OCI-M1 (cell line): ENCODE measurements around the gene DMKN.

ENCODE experiments used
- DNase-seq: peaks from one replicate; lab custom pipeline; 2025; lab: John Stamatoyannopoulos, UW

The DMKN gene

GRCh38 chr19:35549879-35550523 is 36.6 kb upstream of the DMKN start:
- no peak for DNase-seq

GRCh38 chr19:35549174-35549788 is 35.8 kb upstream of the DMKN start:
- peak; percentile 84 for DNase-seq

GRCh38 chr19:35546532-35546931 is 33.1 kb upstream of the DMKN start:
- DNase-seq: no peak

DNA sequence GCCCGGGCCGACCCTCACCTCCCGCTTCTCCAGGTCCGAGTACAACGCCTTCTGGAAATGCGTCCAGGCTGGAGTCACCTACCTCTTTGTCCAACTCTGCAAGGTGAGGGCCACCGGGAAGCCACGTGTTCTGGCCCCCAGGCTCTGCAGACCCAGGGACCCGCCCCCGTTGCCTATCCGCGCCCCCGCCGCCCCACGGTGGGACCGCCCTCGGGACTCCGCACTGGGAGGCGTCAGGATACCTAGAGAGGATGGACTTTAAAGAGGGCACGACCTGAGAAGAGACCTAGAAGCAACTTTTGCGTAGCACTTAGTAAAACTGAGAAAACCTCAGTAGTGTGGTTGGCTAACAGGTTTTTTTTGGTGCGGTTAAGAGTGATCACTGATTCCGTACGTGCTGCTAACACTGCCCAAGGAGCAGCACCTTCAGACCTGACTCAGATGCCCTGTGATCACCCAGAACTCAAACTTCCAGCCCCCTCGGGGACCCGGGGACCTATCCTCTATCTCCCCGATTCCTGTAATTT is 32.5 kb upstream of the DMKN start:
- peak; percentile 59 for DNase-seq

- peak; percentile 97 for DNase-seq
Measured at GRCh38 chr19:35545001-35545854, 31.8 kb upstream of the DMKN start, which contains the start of gene TMEM147. TMEM147 (plus strand) TSS chr19:35545626; CDS start chr19:35545740, 114 bp downstream.

DNA sequence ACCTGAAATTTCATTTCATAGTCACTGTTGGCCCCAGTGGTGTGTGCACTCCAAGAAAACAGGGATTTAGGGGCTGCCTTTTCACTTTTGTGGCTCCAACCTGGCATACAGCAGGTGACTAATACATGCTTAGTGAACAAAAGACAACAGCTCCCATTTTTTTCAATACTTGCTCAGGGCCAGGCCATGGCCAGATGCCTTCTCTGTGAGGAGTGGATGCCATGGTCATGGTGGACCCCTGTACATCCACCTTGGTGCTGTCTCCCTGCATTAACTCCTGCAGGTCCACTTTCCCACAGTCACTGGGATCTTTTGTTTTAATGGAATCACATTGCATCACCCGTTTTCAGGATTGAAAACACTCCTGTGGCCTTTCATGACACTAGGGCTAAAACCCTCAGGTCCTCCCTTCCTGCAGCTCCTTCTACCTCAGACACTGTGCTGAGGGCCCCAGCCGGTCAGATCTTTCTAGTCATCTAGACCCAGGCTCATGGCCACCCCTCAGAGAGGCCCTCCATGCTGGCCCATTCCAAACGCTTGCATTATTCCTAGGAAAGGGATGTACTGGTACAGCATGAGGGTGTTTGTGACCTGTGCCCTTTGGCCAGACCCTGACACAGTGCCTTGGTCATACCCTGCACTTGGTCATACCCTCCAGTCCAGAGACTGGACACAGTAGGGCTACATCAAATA is 30.8 kb upstream of the DMKN start:
- DNase-seq: peak; percentile 19

GRCh38 chr19:35543280-35544109 is 30.0 kb upstream of the DMKN start:
- DNase-seq: no peak

DNA sequence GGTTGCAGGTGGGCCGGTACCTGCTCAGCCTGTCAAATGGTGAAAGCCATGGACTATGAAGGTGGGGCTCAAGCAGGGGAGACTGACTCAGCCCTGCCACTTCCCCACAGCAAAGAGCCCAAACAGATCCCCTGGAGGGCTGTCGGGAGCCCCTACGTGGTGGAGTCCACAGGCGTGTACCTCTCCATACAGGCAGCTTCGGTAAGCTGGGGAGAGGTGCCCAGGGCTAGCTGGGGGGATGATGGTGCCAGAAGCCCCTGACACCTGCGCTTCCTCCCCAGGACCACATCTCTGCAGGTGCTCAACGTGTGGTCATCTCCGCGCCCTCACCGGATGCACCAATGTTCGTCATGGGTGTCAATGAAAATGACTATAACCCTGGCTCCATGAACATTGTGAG is 28.8 kb upstream of the DMKN start:
- DNase-seq: no peak

- no peak for DNase-seq
Measured at GRCh38 chr19:35540356-35540927, 27.0 kb upstream of the DMKN start.

DNA sequence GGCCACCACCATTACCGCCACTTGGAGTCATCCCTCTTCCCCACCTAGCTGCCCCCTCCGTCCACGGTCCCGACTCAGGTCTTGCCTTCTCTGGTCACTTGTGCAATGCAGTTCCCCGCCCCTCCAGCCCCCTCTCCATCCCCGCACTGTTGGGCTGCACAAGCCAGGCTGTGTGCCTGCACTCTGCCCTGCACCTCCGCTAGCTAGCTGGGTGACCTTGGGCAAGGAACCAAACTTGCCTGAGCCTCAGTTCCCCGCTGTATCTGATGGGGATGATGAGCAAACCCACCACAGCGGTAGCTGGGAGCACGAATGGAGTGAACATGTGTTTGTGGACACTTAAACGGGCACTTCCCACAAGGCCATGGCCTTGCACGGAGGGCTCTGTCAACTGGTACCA is 26.4 kb upstream of the DMKN start:
- DNase-seq: no peak

GRCh38 chr19:35539314-35539713 is 25.9 kb upstream of the DMKN start:
- no peak for DNase-seq

GRCh38 chr19:35534803-35535480 is 21.5 kb upstream of the DMKN start:
- no peak for DNase-seq

DNA sequence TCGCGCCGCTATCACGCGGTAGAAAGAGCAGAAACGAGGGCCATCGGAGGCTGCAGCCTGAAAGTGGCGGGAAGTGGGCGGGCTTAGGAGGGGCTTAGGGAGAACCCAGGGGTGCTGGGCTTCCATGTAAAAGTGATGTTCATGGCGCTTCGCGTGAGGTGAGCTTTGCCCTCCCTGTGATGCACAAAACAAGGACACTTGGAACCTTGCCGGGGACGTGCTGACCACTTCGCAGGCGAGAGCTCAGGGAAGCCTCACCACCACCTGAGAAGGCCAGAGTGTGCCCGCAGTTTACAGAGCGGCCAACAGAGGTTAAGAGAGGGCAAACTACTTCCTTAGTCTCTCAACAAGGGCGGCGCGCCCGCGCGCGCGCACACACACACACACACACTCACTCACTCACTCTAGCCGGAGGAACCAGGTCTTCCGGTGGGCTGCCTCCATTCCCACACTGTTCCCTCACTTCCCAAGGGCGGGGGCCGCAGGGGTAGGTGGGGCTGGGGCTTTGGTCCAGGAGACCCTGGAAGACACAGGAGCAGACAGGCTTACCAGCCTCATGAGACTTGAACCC is 20.5 kb upstream of the DMKN start:
- no peak for DNase-seq

- no peak for DNase-seq
Measured at GRCh38 chr19:35533201-35533821, 19.9 kb upstream of the DMKN start, which contains the start of gene GAPDHS. GAPDHS (plus strand) TSS chr19:35533456; CDS start chr19:35533528, 72 bp downstream.

- DNase-seq: no peak
Measured at GRCh38 chr19:35531291-35531690, 17.8 kb upstream of the DMKN start.

GRCh38 chr19:35529241-35530218 is 16.1 kb upstream of the DMKN start:
- no peak for DNase-seq

GRCh38 chr19:35528218-35529038 is 15.0 kb upstream of the DMKN start, which contains the start of gene SBSN:
SBSN (minus strand) TSS chr19:35528311; CDS start chr19:35528281, 30 bp downstream.
- DNase-seq: no peak
